ENCODE results near the gene NCMAP.

DNA sequence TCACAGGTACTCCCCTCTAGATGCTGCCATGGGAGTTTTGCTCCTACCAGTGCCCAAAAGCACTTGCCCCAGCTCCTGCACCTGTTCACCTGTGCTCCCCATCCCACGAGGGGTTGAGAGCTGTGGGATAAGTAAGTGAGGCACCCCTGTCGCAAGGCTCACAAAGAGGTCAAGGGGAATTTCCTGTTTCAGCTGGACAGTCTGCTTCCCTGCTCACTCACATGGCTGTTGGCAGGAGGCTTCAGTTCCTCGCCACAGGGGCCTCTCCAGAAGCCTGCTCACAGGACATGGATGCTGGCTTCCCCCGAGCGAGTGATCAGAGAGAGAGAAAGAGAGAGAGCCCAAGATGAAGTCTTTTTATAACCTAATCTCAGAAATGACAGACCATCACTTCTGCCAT is 8.7 kb upstream of the NCMAP start:
- TF ChIP-seq CTCF (conservative IDR thresholded peaks at IDR 0.05; ENCODE audit: low read depth, low read length) (no peak), EZH2 (IDR thresholded peaks at IDR 0.05; ENCODE audit: borderline replicate concordance, low read depth, low read length, poor library complexity, severe bottlenecking) (no peak)
